Iris pigment epithelial cell (primary cell): ENCODE data around the gene MLLT3.

Source experiments
- DNase-seq: peaks from one replicate; pipeline ENCODE4 v3.0.0-alpha.2; 2011; ENCODE audit warnings: low read depth

The MLLT3 gene

GRCh38 chr9:20417373-20418080 is 204.8 kb downstream of the MLLT3 start:
- DNase-seq: no peak

- no peak for DNase-seq
Measured at GRCh38 chr9:20414150-20414549, 208.1 kb downstream of the MLLT3 start.

- DNase-seq: no peak
Measured at GRCh38 chr9:20409321-20410092, 212.8 kb downstream of the MLLT3 start.

GRCh38 chr9:20408513-20408912 is 213.8 kb downstream of the MLLT3 start:
- DNase-seq: no peak

GRCh38 chr9:20407013-20407412 is 215.3 kb downstream of the MLLT3 start:
- DNase-seq: peak; percentile 10

- DNase-seq: no peak
Measured at GRCh38 chr9:20406344-20406743, 216.0 kb downstream of the MLLT3 start.

- DNase-seq: no peak
Measured at GRCh38 chr9:20405616-20406015, 216.7 kb downstream of the MLLT3 start.

- DNase-seq: peak; percentile 15
Measured at GRCh38 chr9:20405078-20405477, 217.2 kb downstream of the MLLT3 start.

- no peak for DNase-seq
Measured at GRCh38 chr9:20404192-20404813, 218.0 kb downstream of the MLLT3 start.

GRCh38 chr9:20403346-20403745 is 219.0 kb downstream of the MLLT3 start:
- DNase-seq: no peak

GRCh38 chr9:20402273-20402875 is 219.9 kb downstream of the MLLT3 start:
- DNase-seq: peak; percentile 20

- DNase-seq: no peak
Measured at GRCh38 chr9:20398536-20399338, 223.6 kb downstream of the MLLT3 start.

- DNase-seq: no peak
Measured at GRCh38 chr9:20397348-20397747, 225.0 kb downstream of the MLLT3 start.

- no peak for DNase-seq
Measured at GRCh38 chr9:20396509-20396908, 225.8 kb downstream of the MLLT3 start.

GRCh38 chr9:20395651-20396050 is 226.6 kb downstream of the MLLT3 start:
- no peak for DNase-seq

GRCh38 chr9:20394969-20395368 is 227.3 kb downstream of the MLLT3 start:
- no peak for DNase-seq

GRCh38 chr9:20391208-20391607 is 231.1 kb downstream of the MLLT3 start:
- no peak for DNase-seq

- DNase-seq: no peak
Measured at GRCh38 chr9:20390400-20390799, 231.9 kb downstream of the MLLT3 start.

- DNase-seq: no peak
Measured at GRCh38 chr9:20387062-20387461, 235.2 kb downstream of the MLLT3 start.

- DNase-seq: no peak
Measured at GRCh38 chr9:20384642-20385041, 237.7 kb downstream of the MLLT3 start.

GRCh38 chr9:20382460-20383071 is 239.7 kb downstream of the MLLT3 start:
- DNase-seq: peak; percentile 61
